Lower lobe of right lung (tissue), 2 donors: ENCODE results near the gene GNG12. TPM values are rescaled to one million over a fixed set of nuclear protein-coding genes. Genes with fewer than 3 reads are reported as not detected.
A peak's percentile ranks its signal among the peaks of the same experiment; 100 is the strongest.

ENCODE experiments used
- ATAC-seq, 2 donors: fragments of 200-7000 bp; cut with Tn5 transposase; one replicate each; pipeline ENCODE4 v1.9.1; 2020 to 2022; ENCODE audit warnings: mild to moderate bottlenecking in 2 of 2, moderate library complexity in 2 of 2
- DNase-seq: peaks from one replicate; pipeline ENCODE4 v3.0.0-alpha.2; 2020
- H3K27ac ChIP-seq: fragments of 200-600 bp; one replicate; pipeline ENCODE4 v1.8.0; 2022
- H3K27me3 ChIP-seq: fragments of 200-600 bp; one replicate; pipeline ENCODE4 v1.8.0; 2022; ENCODE audit warnings: low read depth
- H3K36me3 ChIP-seq: fragments of 200-600 bp; one replicate; pipeline ENCODE4 v1.8.0; 2022; ENCODE audit warnings: mild to moderate bottlenecking
- H3K4me1 ChIP-seq: fragments of 200-600 bp; one replicate; pipeline ENCODE4 v1.8.0; 2022
- H3K4me3 ChIP-seq: fragments of 200-600 bp; one replicate; pipeline ENCODE4 v1.8.0; 2022; ENCODE audit warnings: mild to moderate bottlenecking
- H3K9me3 ChIP-seq: fragments of 200-600 bp; one replicate; pipeline ENCODE4 v1.8.0; 2022
- intact Hi-C: fragments of 100-400 bp; cut with DNase I; formaldehyde crosslinking; loops from one replicate; pipeline ENCODE4 v1.11.0; 2022
- total RNA-seq: library from RNA; stranded (reverse); fragmentation: NEBNext Ultra II Directional; extraction: Animal tissue kit (Norgen Biotek cat#: 25700); gene quantifications from one replicate; pipeline ENCODE4 v1.2.1, GENCODE V29; 2021
- TF ChIP-seq, protein P1 (sequence below): fragments of 200-600 bp; IDR thresholded peaks from one replicate; pipeline ENCODE4 v1.8.0; 2022; ENCODE audit warnings: antibody characterized with exemption, mild to moderate bottlenecking
- donor health status: DM: no; HTN: yes; CAD: no; lungs with severe emphysema.

Gene GNG12
- total RNA-seq, 1 donor from 2014 or later: 43.3 TPM

DNA sequence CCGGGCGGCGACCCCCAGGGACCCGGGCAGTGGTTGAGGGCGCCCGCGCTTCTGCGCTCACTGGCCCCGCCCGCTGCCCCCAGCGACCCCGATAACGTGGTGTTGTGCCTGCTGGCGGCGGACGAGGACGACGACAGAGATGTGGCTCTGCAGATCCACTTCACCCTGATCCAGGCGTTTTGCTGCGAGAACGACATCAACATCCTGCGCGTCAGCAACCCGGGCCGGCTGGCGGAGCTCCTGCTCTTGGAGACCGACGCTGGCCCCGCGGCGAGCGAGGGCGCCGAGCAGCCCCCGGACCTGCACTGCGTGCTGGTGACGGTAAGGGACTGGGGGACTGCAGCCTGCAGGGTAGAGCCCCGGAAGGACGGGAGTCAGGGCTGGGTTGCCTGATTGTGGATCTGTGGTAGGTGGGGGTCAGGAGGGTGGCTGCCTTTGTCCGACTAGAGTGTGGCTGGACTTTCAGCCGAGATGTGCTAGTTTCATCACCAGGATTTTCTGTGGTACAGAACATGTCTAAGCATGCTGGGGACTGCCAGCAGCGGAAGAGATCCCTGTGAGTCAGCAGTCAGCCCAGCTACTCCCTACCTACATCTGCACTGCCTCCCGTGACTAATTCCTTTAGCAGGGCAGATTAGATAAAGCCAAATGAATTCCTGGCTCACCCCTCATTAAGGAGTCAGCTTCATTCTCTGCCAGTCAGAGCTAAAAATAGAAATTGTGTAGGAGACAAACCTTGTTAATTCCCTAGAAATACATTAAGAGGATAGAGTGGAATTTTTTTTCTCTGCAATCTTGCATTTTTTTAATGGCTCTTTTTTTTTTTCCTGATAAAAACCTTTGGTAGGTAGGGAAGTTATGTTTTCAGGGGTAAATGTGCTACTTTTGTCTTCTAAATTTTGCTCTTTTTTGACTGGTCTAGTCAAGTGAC is 146.7 kb downstream of the GNG12 start:
- TF ChIP-seq, protein P1, sequence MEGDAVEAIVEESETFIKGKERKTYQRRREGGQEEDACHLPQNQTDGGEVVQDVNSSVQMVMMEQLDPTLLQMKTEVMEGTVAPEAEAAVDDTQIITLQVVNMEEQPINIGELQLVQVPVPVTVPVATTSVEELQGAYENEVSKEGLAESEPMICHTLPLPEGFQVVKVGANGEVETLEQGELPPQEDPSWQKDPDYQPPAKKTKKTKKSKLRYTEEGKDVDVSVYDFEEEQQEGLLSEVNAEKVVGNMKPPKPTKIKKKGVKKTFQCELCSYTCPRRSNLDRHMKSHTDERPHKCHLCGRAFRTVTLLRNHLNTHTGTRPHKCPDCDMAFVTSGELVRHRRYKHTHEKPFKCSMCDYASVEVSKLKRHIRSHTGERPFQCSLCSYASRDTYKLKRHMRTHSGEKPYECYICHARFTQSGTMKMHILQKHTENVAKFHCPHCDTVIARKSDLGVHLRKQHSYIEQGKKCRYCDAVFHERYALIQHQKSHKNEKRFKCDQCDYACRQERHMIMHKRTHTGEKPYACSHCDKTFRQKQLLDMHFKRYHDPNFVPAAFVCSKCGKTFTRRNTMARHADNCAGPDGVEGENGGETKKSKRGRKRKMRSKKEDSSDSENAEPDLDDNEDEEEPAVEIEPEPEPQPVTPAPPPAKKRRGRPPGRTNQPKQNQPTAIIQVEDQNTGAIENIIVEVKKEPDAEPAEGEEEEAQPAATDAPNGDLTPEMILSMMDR: no peak
- H3K4me3 ChIP-seq: peak overlapping the region; percentile 93
- H3K4me1 ChIP-seq: peaks cover 16% of the 10 kb centered on the region
- peak overlapping the region; percentile 94 for H3K27ac ChIP-seq
- peaks cover 26% of the 10 kb centered on the region for H3K36me3 ChIP-seq
- intact Hi-C loops: no loop called here
- no peaks in the 10 kb centered on the region for H3K27me3 ChIP-seq
- ATAC-seq (peak; percentile 57 to 66), DNase-seq (peak; percentile 75)
- no peaks in the 10 kb centered on the region for H3K9me3 ChIP-seq

DNA sequence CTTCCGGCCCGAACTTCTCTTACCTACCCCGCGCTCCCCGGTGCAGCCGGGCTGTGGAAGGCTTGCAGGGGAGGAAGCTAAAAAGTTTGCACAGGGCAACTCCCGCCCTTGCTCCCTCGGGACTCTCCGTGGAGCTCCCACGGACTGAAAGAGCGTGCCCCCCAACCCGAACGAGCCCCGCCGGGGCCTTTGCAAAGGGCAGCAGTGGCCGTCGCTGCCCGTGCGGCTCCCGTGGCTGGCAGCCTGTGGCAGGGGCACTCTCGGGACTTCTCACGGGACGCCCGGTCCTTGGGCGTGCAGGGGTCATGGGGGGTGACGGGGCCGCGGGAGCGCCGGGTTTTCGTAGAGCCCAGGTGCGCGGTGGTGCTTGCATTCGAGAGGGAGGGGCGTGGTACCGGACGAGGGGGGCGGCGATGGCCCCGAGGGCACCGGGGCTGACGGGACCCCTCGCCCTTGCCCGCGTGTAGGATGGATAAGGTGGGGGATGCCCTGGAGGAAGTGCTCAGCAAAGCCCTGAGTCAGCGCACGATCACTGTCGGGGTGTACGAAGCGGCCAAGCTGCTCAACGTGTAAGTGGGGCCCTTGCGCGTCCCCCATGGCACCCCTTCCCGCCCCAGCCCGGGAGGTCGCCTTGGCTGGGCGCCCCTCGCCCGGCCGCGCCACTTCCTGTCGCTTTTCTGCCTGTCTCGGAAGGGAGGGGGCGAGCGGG is 147.6 kb downstream of the GNG12 start:
- intact Hi-C loops: no loop called here
- TF ChIP-seq, protein P1: no peak
- ATAC-seq: peak; percentile 51 to 60
- peak overlapping the region; percentile 93 for H3K4me3 ChIP-seq
- no peaks in the 10 kb centered on the region for H3K27me3 ChIP-seq
- H3K9me3 ChIP-seq: no peaks in the 10 kb centered on the region
- H3K36me3 ChIP-seq: peaks cover 26% of the 10 kb centered on the region
- peak overlapping the region; percentile 94 for H3K27ac ChIP-seq
- peaks cover 16% of the 10 kb centered on the region for H3K4me1 ChIP-seq
- peak; percentile 75 for DNase-seq

DNA sequence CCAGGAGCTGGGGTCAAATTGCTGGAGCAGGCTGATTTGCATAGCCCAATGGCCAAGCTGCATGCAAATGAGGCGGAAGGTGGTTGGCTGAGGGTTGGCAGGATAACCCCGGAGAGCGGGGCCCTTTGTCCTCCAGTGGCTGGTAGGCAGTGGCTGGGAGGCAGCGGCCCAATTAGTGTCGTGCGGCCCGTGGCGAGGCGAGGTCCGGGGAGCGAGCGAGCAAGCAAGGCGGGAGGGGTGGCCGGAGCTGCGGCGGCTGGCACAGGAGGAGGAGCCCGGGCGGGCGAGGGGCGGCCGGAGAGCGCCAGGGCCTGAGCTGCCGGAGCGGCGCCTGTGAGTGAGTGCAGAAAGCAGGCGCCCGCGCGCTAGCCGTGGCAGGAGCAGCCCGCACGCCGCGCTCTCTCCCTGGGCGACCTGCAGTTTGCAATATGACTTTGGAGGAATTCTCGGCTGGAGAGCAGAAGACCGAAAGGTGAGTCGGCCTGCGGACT is 148.2 kb downstream of the GNG12 start, which contains the start of gene GADD45A:
Gene GADD45A (plus strand): TSS at position 135 of the 491 bp plus-strand sequence. CDS start 294 bp downstream, at position 429.
- H3K27ac ChIP-seq: peak within 1 kb of the TSS; percentile 94
- H3K27me3 ChIP-seq: no peaks in the 10 kb centered on the region
- peak; percentile 99 for DNase-seq
- H3K4me1 ChIP-seq: peaks cover 16% of the 10 kb centered on the region
- intact Hi-C loops: no loop called here
- peak; percentile 95 to 97 for ATAC-seq
- TF ChIP-seq, protein P1: no peak
- H3K36me3 ChIP-seq: peaks cover 26% of the 10 kb centered on the region
- H3K4me3 ChIP-seq: peak within 1 kb of the TSS; percentile 93
- H3K9me3 ChIP-seq: no peaks in the 10 kb centered on the region

DNA sequence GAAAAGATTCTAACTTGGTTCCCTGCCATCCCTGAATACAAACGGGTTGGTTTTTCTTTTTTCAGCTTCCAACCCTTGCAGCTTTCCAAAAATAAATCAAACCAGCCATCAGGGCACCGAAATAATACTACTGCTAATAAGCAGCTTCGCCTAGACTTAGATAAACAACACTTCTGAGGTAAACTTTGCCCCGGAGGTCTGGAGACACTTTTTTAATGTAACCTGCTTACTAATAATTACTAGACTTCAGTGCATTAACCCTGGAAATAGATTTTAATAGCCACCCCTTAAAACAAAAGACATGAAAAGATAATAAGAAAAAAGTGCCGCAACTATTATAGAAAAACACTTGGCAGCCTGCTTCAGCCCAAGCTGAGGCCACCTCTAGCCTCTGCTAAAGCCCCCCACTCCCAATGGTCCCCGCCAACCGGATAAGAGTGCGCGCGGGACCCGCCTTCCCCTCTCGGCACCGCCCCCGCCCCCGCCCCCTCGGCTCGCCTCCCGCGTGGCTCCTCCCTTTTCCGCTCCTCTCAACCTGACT is 148.7 kb downstream of the GNG12 start:
- TF ChIP-seq, protein P1: no peak
- Histone ChIP-seq H3K4me3 (peak overlapping the region; percentile 93), H3K4me1 (peaks cover 16% of the 10 kb centered on the region), H3K36me3 (peaks cover 22% of the 10 kb centered on the region), H3K27ac (no peak overlapping the region), H3K27me3 (no peaks in the 10 kb centered on the region), H3K9me3 (no peaks in the 10 kb centered on the region)
- no peak for DNase-seq
- intact Hi-C loops: no loop called here
- ATAC-seq: no peak

DNA sequence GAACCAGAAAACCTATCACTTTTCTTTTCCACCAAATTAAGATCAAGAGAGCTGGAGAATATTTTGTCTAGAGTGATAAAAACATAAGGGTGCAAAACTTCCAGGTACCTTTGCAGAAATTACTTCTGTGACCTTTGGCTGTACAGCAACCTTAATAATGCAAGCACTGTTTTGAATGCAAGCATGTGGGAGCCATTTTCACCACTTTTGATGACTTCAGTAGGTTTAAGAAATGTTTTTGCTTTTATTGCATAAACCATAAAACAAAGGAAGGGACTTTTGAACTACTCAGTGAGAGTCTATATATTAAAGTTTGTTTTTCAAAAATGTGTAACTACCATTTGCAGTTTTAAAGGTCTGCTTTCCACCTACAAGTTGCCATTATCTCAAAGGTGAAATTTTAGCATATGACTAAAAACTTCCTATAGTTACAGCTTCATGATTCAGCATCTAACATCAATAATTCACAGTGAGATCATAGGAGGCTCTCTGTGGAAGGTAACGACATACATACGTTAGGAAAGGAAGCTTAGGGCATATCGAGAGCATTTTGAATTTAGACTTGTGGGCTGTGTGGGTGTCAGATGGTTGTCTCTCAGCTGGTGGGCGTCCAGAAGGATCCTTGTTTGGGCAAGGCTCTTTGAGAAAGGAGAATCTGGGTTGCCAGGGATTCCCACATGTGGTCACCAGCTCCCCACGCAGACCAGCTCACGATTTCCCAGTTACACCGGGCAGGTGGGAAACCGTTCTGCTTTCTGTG is 149.3 kb downstream of the GNG12 start:
- intact Hi-C loops: no loop called here

More for the DNA sequence above, 149.3 kb downstream of the GNG12 start:
- no peaks in the 10 kb centered on the region for H3K9me3 ChIP-seq
- no peaks in the 10 kb centered on the region for H3K27me3 ChIP-seq
- peaks cover 16% of the 10 kb centered on the region for H3K4me1 ChIP-seq
- H3K36me3 ChIP-seq: peaks cover 15% of the 10 kb centered on the region
- no peak overlapping the region for H3K27ac ChIP-seq
- TF ChIP-seq, protein P1: no peak
- no peak for DNase-seq
- H3K4me3 ChIP-seq: no peak overlapping the region
- no peak for ATAC-seq
